ENCODE measurements around the gene TFR2. TPM values are rescaled to one million over a fixed set of nuclear protein-coding genes. Genes with fewer than 3 reads are reported as not detected.

TFR2 gene
- total and polyA plus RNA-seq, 2 experiments from 2014 or later: 3.7 to 4.2 TPM

GRCh38 chr7:100676501-100677306, 35.4 kb upstream of the TFR2 start:
- H3K27ac ChIP-seq (ENCODE audit: low read depth): no peak overlapping the region
- Mint-ChIP-seq H3K27ac (peak overlapping the region; percentile 78), H3K4me3 (peak overlapping the region; percentile 79), H3K9me3 (no peaks in the 10 kb centered on the region), H3K4me1 (peaks cover 11% of the 10 kb centered on the region), H3K27me3 (ENCODE audit: insufficient read depth, low read depth, poor library complexity) (peaks cover 33% of the 10 kb centered on the region), H3K36me3 (ENCODE audit: low read depth) (peaks cover 34% of the 10 kb centered on the region)
- no peaks in the 10 kb centered on the region for H3K79me2 ChIP-seq (replicated peaks; ENCODE audit: insufficient read depth)
- H3F3A ChIP-seq (replicated peaks; ENCODE audit: low read depth): peaks cover 33% of the 10 kb centered on the region
- DNase-seq (ENCODE audit: low spot score) (no peak), ATAC-seq (no peak)
- peaks cover 11% of the 10 kb centered on the region for H3K4me1 ChIP-seq (ENCODE audit: insufficient read depth)
- peak overlapping the region; percentile 99 for H3K4me2 ChIP-seq
- no peak for TF ChIP-seq ZNF331 (CRISPR knock-in tag; IDR thresholded peaks at IDR 0.05; ENCODE audit: low read depth)
- TF ChIP-seq ZNF462 (CRISPR knock-in tag; IDR thresholded peaks at IDR 0.05): no peak
- no peak for TF ChIP-seq EZH2phosphoT487 (IDR thresholded peaks at IDR 0.05; ENCODE audit: unreplicated experiment)
- no peak for TF ChIP-seq NANOG (IDR thresholded peaks at IDR 0.05; ENCODE audit: borderline replicate concordance)
- no peak for TF ChIP-seq CTCF (conservative IDR thresholded peaks at IDR 0.05; ENCODE audit: low read depth in 2 of 2)
- no peak for TF ChIP-seq EZH2 (IDR thresholded peaks at IDR 0.05; ENCODE audit: low read depth, unreplicated experiment)
- no peak for TF ChIP-seq JUNB (IDR thresholded peaks at IDR 0.05; ENCODE audit: unreplicated experiment)
- TF ChIP-seq ZNF114 (CRISPR knock-in tag; IDR thresholded peaks at IDR 0.05): no peak
- no peak for TF ChIP-seq CREB1 (CRISPR knock-in tag; IDR thresholded peaks at IDR 0.05; ENCODE audit: low read depth)
- no peak for TF ChIP-seq STAT1 (IDR thresholded peaks at IDR 0.05; ENCODE audit: unreplicated experiment)
- no peak for TF ChIP-seq REST (IDR thresholded peaks at IDR 0.05; ENCODE audit: unreplicated experiment)
- TF ChIP-seq ETS1 (IDR thresholded peaks at IDR 0.05): no peak
- no peak for TF ChIP-seq POLR2AphosphoS5 (IDR thresholded peaks at IDR 0.05; ENCODE audit: low read depth)
- H3K4me3 ChIP-seq: peak overlapping the region; percentile 93
- H3K36me3 ChIP-seq (ENCODE audit: insufficient read depth): no peaks in the 10 kb centered on the region
- H2AFZ ChIP-seq: no peak overlapping the region
- no peaks in the 10 kb centered on the region for H3K9me2 ChIP-seq (ENCODE audit: insufficient read depth)
- no peaks in the 10 kb centered on the region; the same call in 1 of the 2 replicates for H4K20me1 ChIP-seq (replicated peaks; ENCODE audit: insufficient read depth)
- peaks cover 13% of the 10 kb centered on the region for H3K27me3 ChIP-seq (ENCODE audit: insufficient read depth)

Measured in GM23338 (cell line).